ENCODE results near the gene FGGY.

DNA sequence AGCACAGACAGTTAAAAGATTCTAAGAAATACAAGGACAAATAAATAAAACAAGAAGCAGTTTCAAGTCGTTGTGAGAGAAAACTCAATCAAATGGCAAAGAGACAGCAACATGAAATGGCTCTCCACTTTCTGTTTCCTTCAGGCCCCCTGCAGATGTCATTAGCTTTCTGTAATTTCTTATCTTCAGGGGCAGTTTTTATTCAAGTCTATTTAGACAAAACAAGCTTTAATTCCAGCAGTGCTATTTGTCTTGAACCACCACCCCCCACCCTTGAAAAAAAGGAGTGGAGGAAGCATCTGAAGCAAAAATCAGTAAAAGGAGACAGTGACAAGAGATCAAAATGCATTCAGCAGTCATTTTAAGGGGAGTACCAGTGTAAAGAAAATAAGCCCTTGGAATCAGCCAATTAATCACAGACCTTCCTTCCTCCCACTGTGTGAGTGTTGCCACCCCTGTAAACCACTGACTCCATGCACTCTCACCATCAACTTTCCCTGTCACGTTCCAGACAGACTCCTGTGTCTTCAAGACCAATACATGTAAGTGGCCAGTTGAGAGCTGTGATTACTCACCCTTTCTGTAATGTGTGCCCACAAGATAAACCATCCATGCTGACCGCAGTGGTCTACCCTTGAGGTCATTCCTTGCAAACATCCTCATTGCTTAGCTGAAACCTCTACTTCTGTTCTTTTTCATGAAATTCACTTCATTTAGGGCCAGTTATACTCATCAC is 381.8 kb downstream of the FGGY start:
- no peak for TF ChIP-seq EP300 (IDR thresholded peaks at IDR 0.05)
- TF ChIP-seq, protein P1, sequence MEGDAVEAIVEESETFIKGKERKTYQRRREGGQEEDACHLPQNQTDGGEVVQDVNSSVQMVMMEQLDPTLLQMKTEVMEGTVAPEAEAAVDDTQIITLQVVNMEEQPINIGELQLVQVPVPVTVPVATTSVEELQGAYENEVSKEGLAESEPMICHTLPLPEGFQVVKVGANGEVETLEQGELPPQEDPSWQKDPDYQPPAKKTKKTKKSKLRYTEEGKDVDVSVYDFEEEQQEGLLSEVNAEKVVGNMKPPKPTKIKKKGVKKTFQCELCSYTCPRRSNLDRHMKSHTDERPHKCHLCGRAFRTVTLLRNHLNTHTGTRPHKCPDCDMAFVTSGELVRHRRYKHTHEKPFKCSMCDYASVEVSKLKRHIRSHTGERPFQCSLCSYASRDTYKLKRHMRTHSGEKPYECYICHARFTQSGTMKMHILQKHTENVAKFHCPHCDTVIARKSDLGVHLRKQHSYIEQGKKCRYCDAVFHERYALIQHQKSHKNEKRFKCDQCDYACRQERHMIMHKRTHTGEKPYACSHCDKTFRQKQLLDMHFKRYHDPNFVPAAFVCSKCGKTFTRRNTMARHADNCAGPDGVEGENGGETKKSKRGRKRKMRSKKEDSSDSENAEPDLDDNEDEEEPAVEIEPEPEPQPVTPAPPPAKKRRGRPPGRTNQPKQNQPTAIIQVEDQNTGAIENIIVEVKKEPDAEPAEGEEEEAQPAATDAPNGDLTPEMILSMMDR (IDR thresholded peaks at IDR 0.05): no peak
- no peak for TF ChIP-seq POLR2A (IDR thresholded peaks at IDR 0.05)
- TF ChIP-seq POLR2AphosphoS5 (IDR thresholded peaks at IDR 0.05): no peak
